HG03457 (cell line): ENCODE measurements around the gene PCLO.
"Not testable (repeated sequence)": the region's sequence is repeated elsewhere in the genome, so short reads cannot be mapped to it uniquely, and the experiment has no call there.

Experiments
- ATAC-seq: cut with Tn5 transposase; IDR thresholded peaks from one replicate; pipeline ENCODE4 v1.9.1; 2021; ENCODE audit warnings: moderate number of reproducible peaks; ENCODE audit not compliant: unreplicated experiment

The PCLO gene

DNA sequence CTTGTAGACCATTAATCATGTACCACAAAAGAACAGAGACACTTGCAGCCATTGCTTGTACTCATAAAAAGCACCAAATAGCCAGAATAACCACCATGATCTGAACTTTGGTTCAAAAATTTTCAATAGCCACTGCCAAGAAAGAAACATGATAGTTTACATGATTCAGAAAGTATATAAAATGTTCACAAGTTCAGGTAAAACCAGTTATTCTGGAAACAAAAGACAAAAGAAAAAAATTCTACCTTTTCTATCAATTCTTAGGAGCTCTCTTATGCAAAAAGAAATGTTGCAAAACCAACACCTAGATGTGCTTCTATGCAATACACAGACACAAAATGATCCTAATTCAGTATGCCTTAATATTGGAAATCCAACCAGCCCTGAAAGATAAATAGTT is 108.7 kb downstream of the PCLO start:
- no peak for ATAC-seq

GRCh38 chr7:83040484-83040883 is 122.2 kb downstream of the PCLO start:
- ATAC-seq: no peak

- ATAC-seq: no peak
Observed at GRCh38 chr7:83038787-83039186, 123.9 kb downstream of the PCLO start.

- ATAC-seq: no peak
Observed at GRCh38 chr7:83036721-83037380, 125.8 kb downstream of the PCLO start.

DNA sequence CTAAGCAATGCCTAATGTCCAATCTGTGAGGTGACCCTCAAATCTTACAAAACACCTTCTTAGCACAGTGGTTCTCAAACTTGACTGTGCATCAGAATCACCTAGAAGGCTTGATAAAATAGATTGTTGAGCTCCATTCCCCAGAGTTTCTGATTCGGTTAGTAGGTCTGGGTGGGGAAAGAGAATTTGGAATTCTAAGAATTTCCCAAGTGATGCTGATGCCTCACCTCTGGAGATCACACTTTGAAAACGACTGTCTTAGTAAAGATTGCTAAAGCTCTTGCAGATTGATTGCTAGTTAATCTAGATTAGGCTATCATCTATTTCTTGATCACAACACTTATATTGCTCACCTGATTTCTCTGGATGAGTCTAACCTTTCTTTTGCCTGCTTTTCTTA is 126.6 kb downstream of the PCLO start:
- no peak for ATAC-seq

GRCh38 chr7:83032195-83032594 is 130.5 kb downstream of the PCLO start:
- no peak for ATAC-seq

DNA sequence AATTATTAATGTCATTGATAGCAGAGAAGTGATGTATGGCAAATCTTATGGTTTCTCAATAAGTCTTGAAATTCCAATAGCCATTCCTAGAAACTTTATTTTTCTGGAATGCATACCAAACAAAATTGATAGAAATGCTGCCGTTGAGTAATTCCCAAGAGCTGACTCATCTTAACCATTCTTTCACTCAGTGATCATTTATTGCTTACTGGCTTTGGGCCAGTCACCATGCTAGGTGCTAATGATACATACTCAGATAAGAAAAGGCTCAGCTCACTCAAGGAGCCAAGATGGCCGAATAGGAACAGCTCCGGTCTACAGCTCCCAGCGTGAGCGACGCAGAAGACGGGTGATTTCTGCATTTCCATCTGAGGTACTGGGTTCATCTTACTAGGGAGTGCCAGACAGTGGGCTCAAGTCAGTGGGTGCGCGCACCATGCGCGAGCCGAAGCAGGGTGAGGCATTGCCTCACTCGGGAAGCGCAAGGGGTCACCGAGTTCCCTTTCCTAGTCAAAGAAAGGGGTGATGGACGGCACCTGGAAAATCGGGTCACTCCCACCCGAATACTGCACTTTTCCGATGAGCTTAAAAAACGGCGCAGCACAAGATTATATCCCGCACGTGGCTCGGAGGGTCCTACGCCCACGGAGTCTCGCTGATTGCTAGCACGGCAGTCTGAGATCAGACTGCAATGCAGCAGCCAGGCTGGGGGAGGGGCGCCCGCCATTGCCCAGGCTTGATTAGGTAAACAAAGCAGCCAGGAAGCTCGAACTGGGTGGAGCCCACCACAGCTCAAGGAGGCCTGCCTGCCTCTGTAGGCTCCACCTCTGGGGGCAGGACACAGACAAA is 138.6 kb downstream of the PCLO start:
- ATAC-seq: not testable (repeated sequence)

GRCh38 chr7:83021032-83021431 is 141.7 kb downstream of the PCLO start:
- ATAC-seq: no peak

GRCh38 chr7:83020161-83020560 is 142.5 kb downstream of the PCLO start:
- no peak for ATAC-seq

DNA sequence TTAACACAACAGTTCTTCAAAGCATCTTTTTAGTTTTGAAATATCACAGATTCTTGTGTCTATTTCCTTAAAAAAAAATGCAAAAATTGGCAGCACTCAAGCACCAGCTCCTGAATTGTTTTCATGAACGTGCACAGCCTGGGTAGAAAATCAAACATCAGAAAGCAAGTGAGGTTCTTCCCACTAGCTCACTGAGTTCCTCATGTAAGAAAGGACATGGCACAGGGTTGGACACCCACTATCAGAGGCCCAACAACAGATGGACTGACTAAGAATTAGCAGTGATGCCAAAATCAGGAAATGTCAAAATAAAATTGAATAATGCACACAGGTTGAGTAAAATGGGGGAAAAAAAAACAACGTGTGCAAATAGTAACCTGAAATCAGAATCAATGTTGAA is 146.8 kb downstream of the PCLO start:
- no peak for ATAC-seq

DNA sequence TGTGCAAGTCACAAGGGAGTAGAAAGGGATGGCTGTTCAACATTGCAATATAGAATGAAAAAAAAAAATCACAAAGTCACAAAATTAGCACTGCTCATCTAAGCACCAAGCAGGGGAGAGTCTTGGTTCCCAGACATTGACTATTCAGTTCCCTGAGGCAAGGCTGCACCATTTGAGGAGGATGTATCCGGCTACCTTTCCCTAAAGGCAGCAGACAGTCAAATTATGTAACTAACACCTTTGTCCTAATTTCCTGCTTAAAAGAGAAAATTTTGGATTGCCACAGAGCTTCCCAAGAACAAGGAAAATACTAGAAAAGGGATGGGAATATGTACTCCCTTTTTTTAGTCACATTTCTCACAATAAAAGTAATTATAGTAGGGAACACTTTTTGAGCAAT is 148.1 kb downstream of the PCLO start:
- ATAC-seq: no peak

GRCh38 chr7:83011954-83012353 is 150.7 kb downstream of the PCLO start:
- no peak for ATAC-seq

DNA sequence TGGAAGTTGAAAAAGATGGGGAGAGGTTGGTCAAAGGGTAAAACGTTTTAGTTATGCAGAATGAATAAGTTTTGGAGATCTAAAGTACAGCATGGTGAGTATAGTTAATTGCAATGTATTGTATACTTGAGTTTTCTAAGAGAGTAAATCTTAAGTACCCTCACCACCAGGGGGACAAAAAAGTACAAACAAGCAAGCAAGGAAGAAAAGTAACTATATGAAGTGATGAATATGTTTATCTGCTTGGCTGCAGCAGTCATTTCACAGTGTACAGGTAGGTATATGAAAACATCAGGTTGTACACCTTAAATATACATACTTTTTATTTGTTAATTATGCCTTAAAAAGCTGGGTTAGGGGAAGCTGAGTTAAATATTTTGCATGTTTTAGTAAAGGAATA is 157.3 kb downstream of the PCLO start:
- no peak for ATAC-seq

GRCh38 chr7:83001362-83002040 is 161.2 kb downstream of the PCLO start:
- ATAC-seq: no peak

DNA sequence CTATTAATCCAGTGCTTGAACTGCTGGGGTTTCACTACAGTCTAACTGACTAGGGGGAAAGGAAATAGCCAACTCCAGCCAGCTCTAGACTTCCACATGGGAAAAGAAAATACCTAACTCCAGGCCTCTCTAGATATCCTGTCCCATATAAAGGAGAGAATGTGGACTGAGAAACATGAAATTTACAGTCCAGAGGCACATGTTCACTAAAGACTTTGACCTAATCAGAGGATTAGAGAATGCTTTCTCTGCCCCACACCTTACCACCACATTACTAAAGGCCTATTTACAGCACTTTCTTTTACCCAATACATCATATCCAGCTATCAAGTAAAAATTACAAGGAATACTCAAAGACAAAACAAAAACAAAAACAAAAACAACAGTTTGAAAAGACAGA is 164.2 kb downstream of the PCLO start:
- ATAC-seq: no peak

- ATAC-seq: no peak
Observed at GRCh38 chr7:82985144-82985802, 177.4 kb downstream of the PCLO start.

DNA sequence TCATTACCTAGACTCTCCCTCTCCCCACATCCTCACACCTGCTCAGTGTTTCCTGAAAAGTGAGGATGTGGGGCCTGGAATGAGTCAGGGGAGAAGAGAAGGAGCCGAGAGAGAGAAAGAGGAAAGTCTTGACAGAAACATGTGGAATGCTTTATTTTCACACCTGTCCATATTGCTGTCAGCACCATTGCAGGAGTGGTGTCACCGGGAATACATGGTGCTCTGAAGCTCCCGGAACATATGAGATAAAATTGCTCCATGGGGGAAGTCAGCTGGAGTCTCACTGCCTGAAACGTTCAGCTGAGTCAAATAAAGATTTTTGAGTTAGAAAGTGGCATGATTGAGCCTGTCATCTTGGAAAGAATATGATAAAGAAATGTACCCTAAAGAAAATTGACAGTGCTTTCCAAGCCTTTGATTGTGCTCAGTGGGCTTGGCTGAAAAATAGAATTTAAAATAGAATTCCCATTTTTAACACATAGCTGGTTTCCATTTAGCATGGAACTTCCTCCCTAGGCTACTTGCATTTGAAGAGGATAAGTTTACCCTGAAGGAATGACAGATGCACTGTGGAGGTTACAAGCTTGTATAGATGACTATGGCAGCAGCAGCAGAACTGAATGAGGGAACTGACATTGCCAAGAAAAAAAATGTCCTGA is 182.4 kb downstream of the PCLO start:
- no peak for ATAC-seq

GRCh38 chr7:82975811-82976468 is 186.7 kb downstream of the PCLO start:
- ATAC-seq: no peak

DNA sequence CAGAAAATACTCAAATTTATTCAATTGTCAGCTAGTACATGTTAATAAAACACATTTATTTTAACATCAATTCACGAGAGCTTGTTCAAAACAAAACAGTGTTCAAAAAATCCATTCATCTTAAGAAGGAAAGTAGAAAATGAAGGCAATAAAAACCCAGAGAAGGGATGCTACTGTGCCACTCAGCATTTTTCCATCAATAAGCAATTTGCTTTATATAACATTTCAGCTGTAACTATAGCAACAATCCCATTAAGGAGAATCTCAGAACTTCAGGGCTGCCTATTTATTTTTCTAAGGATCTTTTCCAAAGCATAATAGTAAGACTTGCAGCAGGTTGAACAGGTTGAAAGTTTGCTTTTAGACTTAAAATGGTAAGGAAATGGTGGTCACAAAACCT is 190.5 kb downstream of the PCLO start:
- ATAC-seq: no peak
